ENCODE measurements around the gene ANKRD28. TPM values are rescaled to one million over a fixed set of nuclear protein-coding genes. Genes with fewer than 3 reads are reported as not detected.
"Not testable (repeated sequence)": the region's sequence is repeated elsewhere in the genome, so short reads cannot be mapped to it uniquely, and the experiment has no call there.

The ANKRD28 gene
- 42.5 and 49.9 TPM in 2 replicates for total RNA-seq (2014; rRNA removed; shearing (Covaris generic))

DNA sequence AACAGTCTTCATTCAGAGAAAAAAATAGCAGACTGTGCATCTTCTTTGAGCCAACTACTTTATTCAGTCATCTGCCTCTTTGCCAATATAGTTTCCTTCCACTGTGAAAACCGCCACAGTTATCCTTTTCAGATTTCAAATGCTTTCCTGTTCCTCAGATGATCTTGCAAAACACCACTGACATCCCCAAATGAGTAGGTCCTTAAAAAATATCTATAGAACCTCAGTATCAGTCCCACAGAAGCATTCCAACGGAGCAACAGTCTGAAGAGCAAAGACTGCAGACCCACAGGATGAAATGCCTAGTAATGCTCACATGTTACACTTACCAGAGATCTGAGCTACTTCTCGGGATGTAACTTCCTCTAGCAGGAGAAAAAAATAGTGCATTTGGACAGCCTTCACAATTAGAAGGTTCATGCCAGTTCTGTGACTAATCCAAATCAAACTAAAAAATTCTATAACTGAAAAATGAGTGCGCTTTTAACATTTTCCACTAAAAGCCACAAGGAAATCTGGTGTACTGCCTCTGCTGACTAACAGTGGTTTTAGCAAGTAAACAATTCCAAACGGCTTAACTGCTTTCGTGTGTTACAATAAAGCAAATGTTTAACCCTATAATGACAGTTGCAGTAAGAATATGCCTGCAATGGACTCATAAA, at the start of gene ANKRD28:
Gene ANKRD28 (minus strand): TSS at position 338 of the 662 bp plus-strand sequence. CDS start 1,458 bp downstream, outside the sequence.
- DNase-seq (ENCODE audit: low spot score) = peak; percentile 95

DNA sequence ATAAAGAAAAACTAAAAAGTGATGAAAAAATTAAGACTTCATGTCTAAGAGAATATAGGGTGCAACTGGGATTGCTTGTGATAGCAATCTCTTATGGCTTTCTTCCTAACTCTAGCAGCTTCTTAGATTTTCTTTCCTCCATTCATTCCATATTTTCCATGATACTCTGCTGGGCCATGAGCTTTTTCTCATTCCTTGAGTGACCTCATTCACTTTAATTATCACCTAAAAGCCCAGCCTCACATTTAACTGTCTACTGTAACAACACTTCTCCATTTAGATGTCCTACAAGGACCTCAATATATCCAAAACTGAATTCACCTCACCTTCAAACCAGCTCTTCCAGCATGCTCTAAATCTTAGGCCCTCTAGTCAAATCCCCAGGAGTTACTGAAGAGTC, 49.5 kb upstream of the ANKRD28 start:
- DNase-seq (ENCODE audit: low spot score) = no peak

GRCh38 chr3:15846606-15847005, 48.8 kb upstream of the ANKRD28 start:
- no peak for DNase-seq (ENCODE audit: low spot score)

- no peak for DNase-seq (ENCODE audit: low spot score)
Measured at GRCh38 chr3:15845475-15845874, 47.7 kb upstream of the ANKRD28 start.

- DNase-seq (ENCODE audit: low spot score) = no peak
Measured at GRCh38 chr3:15844889-15845288, 47.1 kb upstream of the ANKRD28 start.

DNA sequence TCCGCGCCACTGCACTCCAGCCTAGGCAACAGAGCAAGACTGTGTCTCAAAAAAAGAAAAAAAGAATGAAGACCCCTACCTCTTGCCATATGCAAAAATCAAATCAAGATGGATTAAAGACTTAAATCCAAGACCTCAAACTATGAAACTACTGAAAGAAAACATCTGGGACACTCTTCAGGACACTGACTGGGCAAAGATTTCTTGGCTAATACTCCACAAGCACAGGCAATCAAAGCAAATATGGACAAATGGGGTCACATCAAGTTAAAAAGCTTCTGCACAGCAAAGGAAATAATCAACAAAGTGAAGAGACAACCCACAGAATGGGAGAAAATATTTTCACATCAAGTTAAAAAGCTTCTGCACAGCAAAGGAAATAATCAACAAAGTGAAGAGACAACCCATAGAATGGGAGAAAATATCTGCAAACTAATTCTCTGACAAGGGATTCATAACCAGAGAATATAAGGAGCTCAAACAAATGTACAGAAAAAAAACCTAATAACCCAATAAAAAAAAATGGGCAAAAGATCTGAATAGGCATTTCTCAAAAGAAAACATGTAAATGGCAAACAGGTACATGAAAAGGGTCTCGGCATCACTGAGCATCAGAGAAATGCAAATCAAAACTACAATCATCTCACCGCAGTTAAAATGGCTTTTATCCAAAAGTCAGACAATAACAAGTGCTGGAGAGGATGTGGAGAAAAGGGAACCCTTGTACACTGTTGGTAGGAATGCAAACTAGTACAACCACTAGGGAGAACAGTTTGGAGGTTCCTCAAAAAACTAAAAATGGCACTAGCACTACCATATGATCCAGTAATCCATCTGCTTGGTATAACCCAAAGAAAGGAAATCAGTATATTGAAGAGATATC, 43.6 kb upstream of the ANKRD28 start:
- DNase-seq (ENCODE audit: low spot score) = not testable (repeated sequence)

DNA sequence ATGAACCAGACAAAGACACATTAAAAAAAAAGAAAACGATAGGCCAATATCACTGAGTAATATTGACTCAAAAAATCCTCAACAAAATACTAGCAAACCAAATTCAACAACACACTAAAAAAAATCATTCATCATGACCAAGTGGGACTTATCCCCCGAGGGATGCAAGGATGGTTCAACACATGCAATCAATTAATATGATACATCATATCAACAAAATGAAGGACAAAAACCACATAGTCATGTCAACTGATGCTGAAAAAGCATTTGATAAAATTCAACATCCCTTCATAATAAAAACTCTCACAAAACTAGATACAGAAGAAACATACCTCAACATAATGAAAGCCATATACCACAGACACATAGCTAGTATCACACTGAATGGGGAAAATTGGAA, 41.8 kb upstream of the ANKRD28 start:
- no peak for DNase-seq (ENCODE audit: low spot score)

- DNase-seq (ENCODE audit: low spot score) = no peak
Measured at GRCh38 chr3:15831927-15832326, 34.1 kb upstream of the ANKRD28 start.

DNA sequence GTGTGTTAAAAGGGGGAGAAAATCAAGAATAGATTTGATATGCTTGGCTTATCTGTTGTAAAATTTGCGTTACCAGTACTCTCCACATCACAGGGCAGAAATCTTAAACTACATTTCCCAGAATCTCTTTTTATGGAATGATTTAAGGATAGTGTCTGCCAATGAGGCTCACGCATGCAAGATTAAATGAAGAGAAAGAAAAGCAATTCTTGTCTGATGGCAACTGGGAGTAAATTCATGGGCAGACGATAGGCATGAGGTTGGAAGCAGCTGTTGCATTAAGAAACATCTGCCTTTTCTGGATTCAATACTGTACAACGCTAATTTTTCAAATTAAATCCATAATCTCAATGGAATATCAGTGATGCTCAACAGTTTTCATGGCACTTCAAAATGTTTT, 27.2 kb upstream of the ANKRD28 start:
- DNase-seq (ENCODE audit: low spot score) = no peak

DNA sequence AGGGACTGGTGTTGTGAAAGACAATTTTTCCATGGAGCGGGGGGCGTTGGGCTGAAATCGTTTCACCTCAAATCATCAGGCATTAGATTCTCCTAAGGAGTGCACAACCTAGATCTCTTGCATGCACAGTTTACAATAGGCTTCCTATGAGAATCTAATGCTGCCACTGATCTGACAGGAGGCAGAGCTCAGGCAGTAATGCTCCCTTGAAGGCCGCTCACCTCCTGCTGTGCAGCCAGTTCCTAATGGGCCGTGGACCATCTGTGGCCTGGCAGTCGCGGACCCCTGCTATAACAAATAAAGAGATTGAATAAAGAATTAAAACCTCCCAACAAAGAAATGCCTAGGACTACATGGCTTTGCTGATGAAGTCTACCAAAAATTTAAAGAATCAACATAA, 25.3 kb upstream of the ANKRD28 start:
- DNase-seq (ENCODE audit: low spot score) = no peak

GRCh38 chr3:15822281-15822680, 24.5 kb upstream of the ANKRD28 start:
- no peak for DNase-seq (ENCODE audit: low spot score)

GRCh38 chr3:15820911-15821310, 23.1 kb upstream of the ANKRD28 start:
- DNase-seq (ENCODE audit: low spot score) = no peak

DNA sequence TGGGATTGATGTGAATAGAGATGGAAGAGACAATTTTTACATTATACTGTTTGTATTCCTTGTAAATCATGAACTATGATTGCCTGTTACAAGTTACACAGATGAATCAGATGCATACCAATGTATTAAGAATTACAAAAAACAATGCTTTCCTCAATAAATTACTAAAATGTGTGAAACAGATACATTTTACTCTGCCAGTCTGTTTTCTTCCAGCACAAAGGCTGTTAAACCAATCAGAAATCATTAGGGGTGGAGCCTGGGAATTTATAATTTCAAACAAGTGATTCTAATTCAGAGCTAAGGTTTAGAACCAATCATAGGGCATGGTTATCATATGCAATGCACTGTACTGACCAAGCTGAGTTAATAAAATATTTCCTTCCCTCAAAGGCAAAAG, 21.8 kb upstream of the ANKRD28 start:
- no peak for DNase-seq (ENCODE audit: low spot score)

DNA sequence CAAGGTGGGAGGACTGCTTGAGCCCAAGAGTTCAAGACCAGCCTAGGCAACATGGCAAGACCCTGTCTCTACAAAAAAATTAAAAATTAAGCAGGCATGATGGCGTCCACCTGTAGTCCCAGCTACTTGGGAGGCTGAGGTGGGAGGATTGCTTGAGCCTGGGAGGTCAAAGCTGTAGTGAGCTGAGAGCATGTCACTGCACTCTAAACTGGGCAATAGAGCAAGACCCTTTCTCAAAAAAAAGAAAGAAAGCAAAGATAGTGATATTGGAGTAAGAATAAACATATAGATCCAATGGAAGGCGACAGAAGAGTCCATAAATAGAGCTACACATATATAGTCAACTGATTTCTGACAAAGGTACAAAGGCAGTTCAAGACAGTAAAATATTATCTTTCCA, 21.3 kb upstream of the ANKRD28 start:
- DNase-seq (ENCODE audit: low spot score) = no peak

DNA sequence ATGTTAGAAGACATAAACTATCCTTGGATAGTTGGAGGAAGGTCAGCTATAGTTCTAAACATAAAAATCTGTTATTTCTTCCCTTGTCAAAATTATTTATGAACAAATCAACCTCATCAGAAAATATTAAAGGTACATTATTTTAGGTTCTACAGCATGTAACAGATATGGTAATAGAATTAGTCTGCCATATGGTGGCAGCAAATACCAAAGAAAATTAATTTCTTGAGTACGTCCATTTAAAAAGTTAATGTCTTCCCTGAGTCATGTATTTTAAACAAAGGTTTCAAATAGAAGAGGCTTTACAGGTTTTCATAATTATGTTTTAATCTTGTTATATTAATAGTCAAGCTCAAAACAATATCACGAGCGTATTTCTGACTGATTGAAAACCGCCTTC, 17.9 kb upstream of the ANKRD28 start:
- DNase-seq (ENCODE audit: low spot score) = peak; percentile 65

DNA sequence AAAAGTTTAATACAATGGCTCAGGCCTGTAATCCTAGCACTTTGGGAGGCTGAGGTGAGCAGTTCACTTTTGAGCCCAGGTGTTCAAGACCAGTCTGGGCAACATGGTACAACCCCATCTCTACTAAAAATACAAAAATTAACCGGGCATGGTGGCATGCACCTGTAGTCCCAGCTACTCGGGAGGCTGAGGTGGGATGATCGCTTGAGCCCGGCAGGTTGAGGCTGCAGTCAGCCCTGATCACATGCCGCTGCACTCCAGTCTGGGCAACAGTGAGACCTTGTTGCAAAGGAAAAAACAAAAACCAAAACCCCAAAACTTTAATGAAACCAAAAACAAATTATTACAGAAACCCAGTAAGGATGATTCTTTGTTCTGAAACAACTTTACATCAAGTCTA, 15.3 kb upstream of the ANKRD28 start:
- not testable (repeated sequence) for DNase-seq (ENCODE audit: low spot score)

- DNase-seq (ENCODE audit: low spot score) = peak; percentile 16
Measured at GRCh38 chr3:15812183-15812582, 14.4 kb upstream of the ANKRD28 start.

DNA sequence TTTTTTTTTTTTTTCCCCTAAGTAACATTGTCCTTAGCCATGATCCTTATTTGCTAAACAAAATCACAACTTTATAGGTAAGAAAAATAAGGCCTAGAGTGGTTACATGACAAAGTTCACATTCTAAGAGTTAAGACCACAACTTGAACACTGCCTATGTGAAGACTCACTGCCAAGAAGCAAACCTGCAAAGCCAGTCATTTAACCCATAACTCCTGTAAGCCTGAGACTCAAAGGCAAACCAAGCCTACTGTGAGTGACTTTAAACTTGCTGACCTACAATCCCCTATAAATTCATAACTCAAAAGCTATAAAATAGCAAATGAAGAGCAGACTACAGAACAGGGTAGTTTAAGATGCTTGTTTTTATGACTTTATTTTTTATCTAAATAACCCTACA, 12.9 kb upstream of the ANKRD28 start:
- no peak for DNase-seq (ENCODE audit: low spot score)

- no peak for DNase-seq (ENCODE audit: low spot score)
Measured at GRCh38 chr3:15809313-15809712, 11.5 kb upstream of the ANKRD28 start.

- DNase-seq (ENCODE audit: low spot score) = no peak
Measured at GRCh38 chr3:15808679-15809310, 11.0 kb upstream of the ANKRD28 start.

DNA sequence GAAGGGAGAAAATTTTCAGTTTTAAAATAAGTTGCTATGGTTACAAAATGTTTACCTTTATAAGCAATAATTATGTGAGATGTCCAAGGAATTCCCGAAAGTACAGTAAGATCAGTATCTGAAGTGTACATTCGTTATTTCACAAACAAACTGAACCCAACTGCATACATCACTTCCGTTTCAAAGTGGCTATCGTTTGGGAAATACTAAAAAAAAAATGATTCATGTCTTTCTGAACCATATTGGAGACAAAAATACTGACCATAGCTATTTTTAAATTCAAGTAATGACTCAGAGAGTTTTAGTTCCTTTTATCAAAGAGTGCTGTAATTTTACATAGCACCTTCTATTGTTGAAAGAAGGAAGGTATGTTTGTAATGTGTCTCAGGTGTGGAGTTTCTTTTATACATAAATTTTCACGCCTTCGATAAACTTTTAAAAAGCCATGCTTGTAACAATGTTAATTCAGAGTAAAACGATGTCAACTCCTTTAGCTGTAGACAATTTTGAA, 8.0 kb upstream of the ANKRD28 start:
- no peak for DNase-seq (ENCODE audit: low spot score)

GRCh38 chr3:15804553-15805095, 6.8 kb upstream of the ANKRD28 start:
- peak; percentile 24 for DNase-seq (ENCODE audit: low spot score)
